ENCODE results near the gene ST6GALNAC5. TPM values are rescaled to one million over a fixed set of nuclear protein-coding genes. Genes with fewer than 3 reads are reported as not detected.

The ST6GALNAC5 gene
- total and polyA plus RNA-seq, 2 donors (not counting 3 experiments of a cell fraction or from before 2014, with no cell fraction given) = not detected

DNA sequence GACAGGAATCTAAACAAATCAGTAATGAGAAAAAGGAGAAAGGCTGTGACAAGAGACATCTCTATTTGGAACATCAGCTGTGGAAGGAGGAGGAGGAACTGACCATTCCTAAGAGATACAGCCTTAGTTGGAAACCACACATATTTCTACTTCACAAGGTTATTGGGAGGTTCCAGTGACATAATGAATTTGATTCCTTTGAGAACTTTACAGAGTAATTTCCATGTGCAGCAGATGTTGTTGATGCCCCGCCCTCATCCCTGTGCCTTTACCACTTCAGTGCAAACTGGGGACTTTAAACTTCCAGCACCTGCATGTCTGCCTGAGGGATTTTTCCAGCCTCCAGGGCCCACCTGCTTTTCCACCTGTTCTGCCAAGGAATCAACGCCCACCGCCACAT is 9.3 kb upstream of the ST6GALNAC5 start:
- Histone ChIP-seq H3K27ac (ENCODE audit: insufficient read depth, low read depth, low read length) (no peak overlapping the region), H4K20me1 (replicated peaks; ENCODE audit: control insufficient read depth, extremely low read depth, insufficient read depth, low read length) (no peaks in the 10 kb centered on the region), H3K4me3 (replicated peaks in 1 of 3; ENCODE audit: insufficient read depth in 1 of 3, low read depth in 1 of 3, low read length in 3 of 3) (no peak overlapping the region), H3K27me3 (ENCODE audit: control insufficient read depth in 2 of 2, insufficient read depth in 2 of 2, low read length in 2 of 2) (peaks cover 0 to 16% of the 10 kb centered on the region in 2 experiments), H3K9ac (replicated peaks; ENCODE audit: extremely low read depth, insufficient read depth, low read length) (no peak overlapping the region), H3K79me2 (ENCODE audit: control insufficient read depth, insufficient read depth, low read length) (no peaks in the 10 kb centered on the region), H3K9me1 (replicated peaks; ENCODE audit: control insufficient read depth, extremely low read depth, insufficient read depth, low read length) (no peaks in the 10 kb centered on the region), H3K4me1 (ENCODE audit: control insufficient read depth, extremely low read depth, insufficient read depth, low read length) (no peaks in the 10 kb centered on the region), H3K4me2 (ENCODE audit: insufficient read depth, low read length) (no peak overlapping the region), H2AFZ (ENCODE audit: low read depth, low read length) (no peak overlapping the region), H3K9me3 (replicated peaks; ENCODE audit: control insufficient read depth, insufficient read depth, low read length) (no peaks in the 10 kb centered on the region), H3K36me3 (ENCODE audit: control insufficient read depth in 2 of 2, extremely low read depth in 1 of 2, insufficient read depth in 2 of 2, low read length in 2 of 2) (no peaks in the 10 kb centered on the region)
- DNase-seq (ENCODE audit: low read depth, low spot score) (no peak), FAIRE-seq (no peak)
- intact Hi-C loops (cut with micrococcal nuclease) (no loop called here), dilution Hi-C loops (cut with MboI; ENCODE audit: extremely low pct_ligation_motif_present, low sequenced_read_pairs) (no loop called here)
- TF ChIP-seq MYC (IDR thresholded peaks at IDR 0.05; ENCODE audit: low read depth, low read length) (no peak), POLR2A (IDR thresholded peaks at IDR 0.05; ENCODE audit: low read depth, low read length) (no peak), JUN (IDR thresholded peaks at IDR 0.05; ENCODE audit: borderline replicate concordance, insufficient read depth, insufficient read length, low read depth) (no peak), CTCF (IDR thresholded peaks at IDR 0.05; ENCODE audit: extremely low read depth in 1 of 2, insufficient read depth in 1 of 2, low read depth in 1 of 2, low read length in 2 of 2) (no peak), GATA2 (IDR thresholded peaks at IDR 0.05; ENCODE audit: insufficient read depth, insufficient read length, low read depth, low read length) (no peak), EZH2 (IDR thresholded peaks at IDR 0.05; ENCODE audit: borderline replicate concordance, low read depth, low read length, severe bottlenecking) (no peak), FOS (IDR thresholded peaks at IDR 0.05; ENCODE audit: borderline replicate concordance, insufficient read depth, low read length) (no peak), POLR2AphosphoS5 (IDR thresholded peaks at IDR 0.05; ENCODE audit: insufficient read depth, low read depth, low read length) (no peak)
- TF ChIP-seq, protein P1, sequence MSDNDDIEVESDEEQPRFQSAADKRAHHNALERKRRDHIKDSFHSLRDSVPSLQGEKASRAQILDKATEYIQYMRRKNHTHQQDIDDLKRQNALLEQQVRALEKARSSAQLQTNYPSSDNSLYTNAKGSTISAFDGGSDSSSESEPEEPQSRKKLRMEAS (IDR thresholded peaks at IDR 0.05; ENCODE audit: insufficient read depth, insufficient read length) = no peak
- no TSS peak for BruUV-seq (replicated peaks)
- ChIA-PET CTCF (no interaction called here), POLR2A (no interaction called here)

Data from endothelial cell of umbilical vein (primary cell).